Endothelial cell of hepatic sinusoid (primary cell): ENCODE measurements around the gene CHPF.

ENCODE experiments used
- in situ Hi-C: cut with HindIII; loops from 2 replicates; pipeline ENCODE4 v1.10.0; 2017; ENCODE audit warnings: low sequenced_read_pairs

The CHPF gene

DNA sequence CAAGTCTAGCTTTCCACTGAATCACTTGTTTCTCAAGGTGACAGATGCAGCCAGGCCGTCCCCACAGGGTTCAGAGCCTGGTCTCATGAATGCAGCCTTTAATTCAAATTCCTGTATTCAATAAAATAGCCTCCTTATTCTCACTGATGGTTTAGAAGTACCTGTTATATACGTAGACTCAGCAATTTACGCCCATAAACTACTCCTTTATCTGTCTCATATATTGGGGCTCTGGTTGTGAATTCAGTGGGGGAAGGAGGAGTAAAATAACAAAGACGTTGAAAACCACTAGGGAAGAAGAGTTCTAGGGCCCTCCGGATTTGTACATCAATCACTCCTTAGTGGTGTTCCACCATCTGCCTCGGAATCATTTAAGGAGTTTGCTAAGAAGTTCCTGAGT is 26.0 kb upstream of the CHPF start:
- in situ Hi-C loops, result no loop called here

DNA sequence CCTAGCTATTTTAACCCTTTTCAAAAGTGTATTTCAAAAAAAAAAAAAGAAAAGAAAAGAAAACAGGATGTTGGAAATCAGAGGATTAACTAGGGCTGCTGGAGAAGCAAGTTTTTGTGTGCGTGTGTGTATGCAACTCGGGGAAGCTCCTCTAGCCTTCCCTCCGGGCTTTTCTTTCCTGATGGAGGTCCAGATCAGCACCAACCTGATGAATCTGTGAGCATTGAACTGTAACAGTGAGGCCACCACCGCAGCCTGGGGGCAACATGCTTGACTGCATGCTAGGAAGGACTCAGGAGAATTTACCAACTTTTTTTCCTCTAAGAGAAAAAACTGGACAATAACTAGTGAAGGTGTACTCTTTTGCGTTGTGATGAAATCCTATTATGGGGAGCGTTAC is 25.4 kb upstream of the CHPF start:
- in situ Hi-C loops, result no loop called here

DNA sequence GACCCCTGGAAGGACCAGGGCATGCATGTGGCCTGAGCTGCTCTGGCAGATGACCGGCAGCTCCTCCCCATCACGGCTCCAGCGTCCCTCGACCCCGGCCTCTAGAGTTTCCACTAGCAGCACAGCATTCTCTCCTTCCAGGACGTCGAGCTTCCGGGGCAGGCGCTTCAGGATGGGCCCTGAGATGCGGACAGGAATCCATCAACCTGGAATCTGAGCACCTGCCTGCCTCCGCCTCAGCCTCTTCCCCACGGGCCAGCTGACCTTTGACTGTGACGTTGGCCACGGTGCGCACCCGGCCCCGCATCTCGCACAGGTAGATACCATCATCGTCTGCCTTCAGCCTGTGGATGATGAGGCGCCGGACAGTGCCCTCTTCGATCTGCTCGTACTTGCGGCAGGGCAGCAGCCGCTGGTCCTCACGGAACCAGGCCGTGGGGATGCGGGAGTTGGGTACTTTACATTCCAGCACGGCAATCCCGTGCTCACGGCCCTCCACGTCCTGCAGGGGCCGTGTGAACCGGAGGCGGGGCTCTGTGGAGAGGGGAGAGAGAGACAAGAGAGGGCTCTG is 24.3 kb upstream of the CHPF start:
- in situ Hi-C loops, result no loop called here

DNA sequence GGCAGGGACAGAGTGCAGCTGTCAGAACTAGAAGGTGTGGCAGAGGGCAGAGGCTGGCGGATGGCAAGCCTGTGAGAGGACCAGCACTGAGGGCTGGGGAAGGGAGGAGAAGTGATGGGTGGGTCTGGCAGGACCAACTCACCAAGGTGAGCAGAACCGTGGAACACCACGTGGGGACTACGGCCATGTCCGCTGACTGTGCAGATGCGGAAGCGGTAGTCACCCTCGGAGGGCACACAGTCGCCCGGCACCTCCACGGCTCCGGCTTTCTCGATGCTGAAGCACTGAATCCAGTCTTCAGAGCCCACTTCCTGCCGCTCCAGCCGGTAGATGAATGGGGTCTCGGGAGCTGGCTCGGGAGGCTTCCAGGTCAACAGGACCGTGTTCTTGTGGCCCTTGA is 23.5 kb upstream of the CHPF start:
- in situ Hi-C loops, result no loop called here

DNA sequence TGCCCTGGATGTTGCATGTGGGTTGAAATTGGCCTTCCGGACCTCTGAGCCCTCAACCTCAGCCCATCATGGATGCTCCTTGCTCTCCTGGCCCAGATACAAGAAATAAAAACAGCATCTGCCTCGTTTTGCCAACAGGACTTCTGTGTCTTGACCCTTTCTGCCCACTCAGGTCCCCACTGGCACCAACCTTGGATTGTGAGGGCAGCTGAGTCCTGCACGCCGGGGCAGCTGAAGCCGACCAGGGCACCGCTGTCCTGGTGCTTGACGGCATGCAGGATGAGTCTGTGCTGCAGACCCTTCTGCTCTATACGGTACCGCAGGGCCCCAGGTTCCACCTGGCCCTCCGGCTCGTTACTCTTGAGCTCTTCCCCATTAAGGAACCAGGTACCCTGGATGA is 23.0 kb upstream of the CHPF start:
- in situ Hi-C loops, result no loop called here

DNA sequence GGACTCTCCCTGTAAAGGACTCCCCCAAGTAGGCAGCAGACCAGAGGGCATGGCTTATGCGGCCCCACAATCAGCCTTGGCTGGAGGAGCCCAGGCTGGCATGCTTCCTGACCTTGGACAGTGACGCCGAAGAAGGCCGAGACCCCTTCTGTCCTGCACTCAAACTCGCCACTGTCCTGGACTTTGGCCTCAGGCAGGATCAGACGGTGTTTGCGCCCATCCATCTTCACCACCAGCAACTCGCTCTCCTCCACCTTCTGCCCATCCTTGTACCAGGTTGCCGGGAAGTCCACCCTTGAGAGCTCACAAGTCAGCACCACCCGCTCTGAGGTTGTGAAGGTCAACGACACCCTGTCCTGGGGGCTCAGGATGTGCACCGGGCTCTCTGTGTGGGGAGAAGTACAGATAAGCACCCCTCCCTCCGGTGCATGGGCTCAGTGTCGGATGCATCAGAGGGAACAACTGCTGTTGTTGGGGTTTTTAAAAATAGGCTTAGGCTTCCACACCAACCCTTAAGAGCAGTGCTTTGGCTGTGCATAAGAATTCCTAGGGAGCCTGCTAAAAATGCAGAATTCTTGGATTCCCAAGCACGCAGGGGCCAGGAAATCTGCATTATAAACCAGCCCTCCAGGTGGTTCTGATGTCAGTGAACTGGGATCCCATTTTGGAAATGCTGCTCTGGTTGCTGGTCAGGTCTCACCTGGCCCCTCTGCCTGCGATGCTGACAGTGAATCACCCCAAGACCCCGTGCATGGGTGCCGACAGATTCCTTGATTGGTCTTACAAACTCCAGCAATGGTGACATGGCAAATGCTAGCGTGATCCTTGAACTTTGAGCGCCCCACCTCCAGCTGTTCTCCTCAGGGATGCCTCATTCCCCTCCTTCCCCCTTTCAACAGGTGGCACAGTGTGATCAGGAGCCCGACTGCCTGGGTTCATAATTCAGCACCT is 21.8 kb upstream of the CHPF start:
- in situ Hi-C loops, result no loop called here

DNA sequence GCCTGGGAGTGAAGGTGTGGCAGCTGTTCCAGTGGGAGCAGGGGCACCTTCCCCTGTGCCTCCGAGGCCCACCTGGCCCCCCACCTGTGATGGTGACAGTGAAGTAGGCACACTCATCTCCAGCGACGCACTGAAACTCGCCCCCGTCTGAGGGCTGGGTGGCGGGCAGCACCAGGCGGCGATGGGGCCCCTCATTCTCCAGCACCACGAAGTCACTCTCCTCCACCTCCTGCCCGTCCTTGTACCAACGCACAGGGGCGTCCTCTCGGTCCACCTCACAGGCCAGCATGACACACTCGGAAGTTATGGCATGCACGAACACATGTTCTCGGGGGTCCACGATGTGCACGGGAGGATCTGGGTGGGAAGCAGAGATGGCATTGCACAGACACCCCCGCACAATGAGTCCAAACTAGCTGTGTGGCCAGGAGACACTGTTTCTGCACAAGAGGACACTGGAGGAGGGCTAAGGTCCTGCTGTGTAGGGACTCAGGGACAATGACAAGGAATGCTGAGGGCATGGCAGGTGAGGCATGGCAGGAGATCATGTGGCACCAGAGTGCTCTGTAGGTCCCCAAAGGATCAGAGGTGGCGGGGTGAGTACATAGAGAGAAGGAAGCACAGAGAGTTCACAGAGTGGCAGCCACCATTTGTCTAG is 19.8 kb upstream of the CHPF start:
- in situ Hi-C loops, result no loop called here

DNA sequence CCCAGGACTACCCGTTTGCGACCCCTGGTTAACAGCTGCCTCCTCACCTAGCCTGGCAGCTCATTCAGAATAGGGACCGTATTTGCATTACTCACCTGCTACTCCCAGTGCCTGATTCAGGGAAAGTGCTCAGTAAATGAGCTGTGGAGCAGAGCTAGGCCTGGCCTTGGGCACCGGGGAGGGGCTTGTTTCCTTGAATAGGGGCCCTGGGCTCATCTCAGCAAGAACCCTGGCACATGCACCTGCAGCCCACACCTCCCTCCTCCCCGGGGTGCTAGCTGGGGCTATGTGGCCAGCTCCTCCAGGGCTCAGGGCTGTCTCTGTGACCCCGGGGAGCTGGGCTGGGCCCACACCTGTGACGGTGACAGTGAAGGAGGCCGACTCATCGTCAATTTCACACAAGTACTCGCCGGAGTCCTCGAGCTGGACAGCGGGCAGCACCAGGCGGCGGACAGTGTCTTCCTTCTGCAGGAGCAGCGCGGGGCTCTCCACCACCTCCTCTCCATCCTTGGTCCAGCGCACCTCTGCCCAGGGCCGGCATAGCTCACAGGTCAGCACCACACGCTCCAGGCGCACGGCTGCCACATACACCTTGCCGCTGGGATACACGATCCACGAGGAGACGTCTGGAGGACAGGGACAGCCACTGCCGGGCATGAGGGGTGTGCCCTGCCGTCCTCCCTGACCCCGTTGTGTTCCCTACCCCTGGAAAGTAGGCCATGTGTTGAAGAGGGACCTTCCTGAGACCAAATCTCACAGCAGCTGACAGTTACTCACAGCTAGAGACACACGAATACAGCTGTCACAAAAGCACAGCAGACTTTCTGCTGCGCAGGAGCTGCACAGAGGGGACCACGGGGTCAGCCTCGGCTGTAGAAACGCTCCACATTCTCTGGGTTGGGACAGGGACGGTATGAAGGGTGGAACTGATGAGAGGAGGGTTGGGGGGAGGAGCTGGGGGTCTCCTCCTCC is 18.7 kb upstream of the CHPF start:
- in situ Hi-C loops, result no loop called here

DNA sequence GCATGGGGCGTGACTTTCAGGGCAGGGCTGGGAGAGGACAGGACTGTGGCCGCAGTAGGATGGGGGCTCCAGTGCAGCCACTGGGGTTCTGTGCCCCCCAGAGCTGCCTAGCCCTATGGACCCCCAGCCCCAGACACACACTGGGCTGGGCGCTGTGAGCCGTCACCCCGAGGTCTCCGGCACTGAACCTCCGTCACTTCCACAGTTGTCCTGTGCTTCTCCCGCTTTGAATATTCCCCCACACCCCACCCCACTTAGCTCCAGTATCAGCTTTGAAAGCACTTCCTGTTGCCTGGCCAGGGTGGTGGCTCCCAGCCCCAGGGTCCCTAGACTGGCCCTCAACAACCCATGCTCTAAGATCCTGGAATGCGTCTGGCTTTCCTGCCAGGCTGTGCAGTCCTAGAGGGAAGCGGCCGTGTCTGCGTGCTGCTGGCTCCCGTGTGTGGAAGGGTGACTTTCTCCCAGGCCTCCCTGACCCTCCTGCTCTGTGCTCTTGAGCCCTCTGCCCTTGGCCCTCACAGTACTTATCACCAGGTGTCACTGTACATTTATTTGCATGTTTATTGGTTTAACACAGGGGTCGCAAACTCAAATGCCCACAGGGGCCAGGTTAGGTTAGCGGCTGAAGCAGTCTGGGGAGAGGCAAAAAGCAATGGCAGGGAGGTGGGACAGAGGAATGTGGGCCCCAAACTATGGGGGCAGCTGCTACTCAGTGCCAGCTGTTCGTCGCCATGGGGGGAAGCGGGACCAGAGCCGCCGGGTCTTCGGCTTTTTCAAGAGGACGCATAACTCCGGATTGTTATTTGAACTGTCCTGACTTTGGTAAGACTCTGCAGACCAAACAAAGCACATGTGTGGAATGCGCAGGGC is 17.8 kb upstream of the CHPF start:
- in situ Hi-C loops, result no loop called here

DNA sequence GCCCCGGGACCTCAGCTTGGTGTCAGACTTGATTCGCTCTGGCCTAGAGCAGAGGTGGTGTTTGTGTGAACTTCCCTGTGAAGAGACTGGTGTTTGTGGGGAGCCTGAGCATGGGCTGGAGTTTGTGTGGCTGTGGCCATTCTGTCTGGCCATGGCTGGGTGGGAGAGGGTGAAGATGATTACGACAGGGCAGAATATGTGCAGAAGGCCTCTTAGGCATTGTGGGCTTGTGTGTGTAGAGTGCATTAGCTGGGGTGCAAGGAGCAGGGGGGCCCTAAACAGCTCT is 17.2 kb upstream of the CHPF start:
- in situ Hi-C loops, result no loop called here

DNA sequence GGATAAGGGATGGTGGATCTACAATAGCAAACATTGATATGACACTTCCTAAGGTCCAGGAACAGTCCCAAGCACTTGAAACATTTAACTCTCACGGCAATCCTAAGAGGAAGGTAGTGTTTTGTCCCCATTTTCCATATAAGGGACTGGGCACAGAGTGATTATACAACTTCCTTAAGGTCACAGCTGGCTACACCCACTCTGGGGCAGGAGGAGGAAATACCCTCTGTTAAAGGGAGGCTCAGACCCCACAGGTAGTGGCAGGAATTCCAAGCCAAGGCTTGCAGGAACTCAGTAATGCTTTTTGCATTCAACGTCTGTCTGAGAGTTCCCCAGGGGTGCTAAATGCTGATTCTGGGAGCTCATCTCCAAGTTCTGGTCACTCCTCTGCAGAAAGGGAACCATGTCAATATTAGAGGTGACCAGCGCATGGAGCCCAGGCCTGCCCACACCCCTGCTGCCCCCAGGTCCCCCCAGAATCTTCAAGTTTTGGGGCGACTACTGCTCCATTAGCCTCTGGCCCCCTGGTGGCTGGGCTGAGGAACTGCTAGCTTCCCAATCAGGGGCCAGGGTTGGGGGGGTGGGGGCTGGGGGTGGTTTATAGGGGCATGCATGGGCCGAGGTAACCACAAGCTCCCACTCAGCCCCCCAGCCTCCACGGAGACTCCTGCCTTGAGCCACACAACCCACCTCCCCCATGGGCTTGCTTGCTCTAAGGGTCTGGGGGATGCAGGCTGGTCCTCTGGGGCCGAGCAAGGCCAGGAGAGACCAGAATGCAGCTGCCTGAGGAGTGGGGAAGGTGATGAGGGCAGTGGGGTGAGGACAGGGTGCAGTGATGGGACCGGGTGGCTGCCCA is 16.7 kb upstream of the CHPF start:
- in situ Hi-C loops, result no loop called here

DNA sequence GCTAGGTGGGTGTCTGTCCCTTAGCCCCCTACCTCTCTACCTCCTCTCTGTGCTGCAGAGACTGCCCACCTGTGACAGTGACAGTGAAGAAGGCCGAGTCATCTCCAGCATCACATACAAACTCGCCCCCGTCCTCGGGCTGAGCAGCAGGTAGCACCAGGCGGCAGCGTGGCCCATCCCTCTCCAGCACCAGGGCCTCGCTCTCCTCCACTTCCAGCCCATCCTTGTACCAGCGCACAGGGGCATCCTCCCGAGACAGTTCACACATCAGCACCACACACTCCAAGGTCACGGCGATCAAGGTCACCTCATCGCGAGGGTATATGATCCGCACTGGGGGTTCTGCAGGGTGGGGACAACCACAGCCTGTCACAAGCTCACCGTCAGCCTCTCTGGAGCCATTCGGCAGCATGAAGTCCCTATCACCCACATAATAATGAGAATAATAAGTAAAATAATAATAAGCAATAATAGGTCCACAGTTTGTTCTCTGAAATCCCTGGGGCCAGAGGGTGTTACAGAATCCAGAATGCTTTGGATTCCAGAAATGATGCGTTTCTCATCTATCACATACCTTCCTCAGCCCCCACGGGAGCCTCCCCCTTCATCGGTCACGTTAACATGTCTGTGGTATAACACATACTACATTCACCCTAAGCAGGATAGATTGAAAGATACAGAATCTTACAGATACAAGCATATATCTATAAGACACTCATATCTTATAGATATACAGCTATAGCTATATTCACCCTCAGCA is 15.7 kb upstream of the CHPF start:
- in situ Hi-C loops, result no loop called here

DNA sequence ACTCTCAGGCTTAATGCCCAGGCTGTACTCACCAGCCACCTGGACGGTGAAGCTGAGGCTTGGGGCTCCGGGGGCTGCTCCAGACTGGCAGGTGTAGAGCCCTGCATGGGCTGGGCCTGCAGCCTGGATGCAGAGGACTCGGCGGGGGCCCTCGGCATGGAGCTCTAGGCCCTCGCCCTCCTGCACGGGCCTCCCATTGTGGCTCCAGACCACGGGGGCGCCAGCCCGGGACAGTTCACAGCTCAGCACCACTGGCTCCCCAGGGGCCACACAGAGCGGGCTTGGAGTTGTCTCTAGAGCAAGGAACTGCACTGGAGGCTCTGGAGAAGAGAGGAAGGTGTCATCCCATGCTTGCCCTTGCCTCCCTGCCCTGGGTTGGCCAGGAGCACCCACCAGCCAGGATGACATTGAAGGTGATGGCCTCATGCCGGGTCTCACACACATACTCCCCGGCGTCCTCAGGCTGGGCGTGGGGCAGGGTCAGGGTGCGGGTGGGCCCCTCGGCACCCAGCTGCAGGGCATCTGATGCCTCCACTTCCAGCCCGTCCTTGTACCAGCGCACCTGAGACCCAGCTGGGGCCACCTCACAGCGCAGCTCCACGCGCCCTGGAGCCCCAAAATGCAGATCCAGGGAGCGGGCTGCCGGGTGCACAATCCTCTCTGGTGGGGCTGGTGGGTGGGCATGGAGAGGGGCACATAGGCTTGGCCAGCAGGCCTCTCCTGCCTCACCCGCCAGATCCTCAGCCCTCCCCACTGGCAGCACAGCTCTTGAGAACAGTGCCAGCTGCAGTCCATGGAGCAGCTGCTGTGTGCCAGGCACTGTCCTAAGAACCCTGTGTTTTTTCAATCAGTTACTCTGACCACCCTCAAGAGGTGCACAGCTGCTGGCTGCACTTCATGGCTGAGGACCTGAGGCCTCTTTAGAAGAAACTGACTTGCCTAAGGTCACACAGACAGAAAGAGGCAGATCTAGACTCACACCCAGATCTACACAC is 14.5 kb upstream of the CHPF start:
- in situ Hi-C loops, result no loop called here

DNA sequence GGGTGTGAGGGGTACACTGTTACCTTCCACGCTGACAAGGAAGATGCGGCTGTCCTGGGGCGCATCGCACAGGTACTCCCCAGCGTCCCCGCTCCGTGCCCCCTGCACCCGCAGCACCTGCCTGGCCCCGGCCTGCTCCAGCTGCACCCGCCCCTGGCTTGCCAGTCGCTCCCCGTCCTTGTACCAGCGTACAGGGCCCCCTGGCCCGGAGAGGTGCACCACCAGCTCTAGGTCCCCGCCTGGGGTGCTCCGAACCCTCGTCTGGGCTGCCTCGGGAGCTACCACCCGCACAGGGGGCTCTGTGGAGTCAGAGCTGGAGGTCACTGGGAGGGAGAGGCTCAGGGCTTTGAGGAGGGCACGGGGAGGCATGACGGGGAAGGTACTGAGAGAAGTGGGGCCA is 13.7 kb upstream of the CHPF start:
- in situ Hi-C loops, result no loop called here

DNA sequence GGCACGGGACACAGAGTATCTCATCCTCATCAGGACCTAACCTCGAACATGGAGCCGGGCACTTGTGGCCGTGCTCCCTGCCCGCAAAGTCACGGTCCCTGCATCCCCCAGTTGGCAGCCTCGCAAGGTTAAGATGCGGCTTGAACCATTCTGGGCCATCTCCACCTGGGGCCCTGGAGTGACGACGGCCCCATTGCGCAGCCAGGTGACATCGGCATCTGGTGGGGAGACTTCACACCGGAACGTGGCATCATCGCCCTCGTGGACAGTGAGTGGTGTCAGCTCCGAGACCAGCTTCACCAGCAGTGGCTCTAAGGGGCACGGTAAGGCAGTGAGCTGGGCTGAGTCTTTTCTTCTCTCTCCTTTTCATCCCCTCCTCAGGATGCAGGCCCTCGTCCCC is 12.8 kb upstream of the CHPF start:
- in situ Hi-C loops, result no loop called here

DNA sequence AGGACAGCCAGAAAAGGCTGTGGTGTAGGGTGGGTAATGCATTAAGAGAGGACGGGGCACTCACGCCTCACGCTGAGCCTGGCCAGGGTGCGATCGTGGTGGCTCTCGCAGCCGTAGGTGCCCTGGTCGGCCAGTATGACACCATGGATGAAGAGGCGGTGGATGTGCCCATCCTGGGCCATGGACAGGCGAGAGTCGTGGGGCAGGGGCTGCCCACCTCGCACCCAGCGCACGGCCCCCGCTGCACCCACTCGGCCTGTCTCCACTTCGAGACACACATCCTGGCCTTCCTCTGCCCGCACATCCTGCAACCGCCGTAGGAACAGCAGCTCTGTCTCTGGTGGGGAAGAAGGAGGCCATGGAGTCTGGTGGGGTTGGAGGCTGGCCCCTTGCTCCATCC is 12.3 kb upstream of the CHPF start:
- in situ Hi-C loops, result no loop called here

DNA sequence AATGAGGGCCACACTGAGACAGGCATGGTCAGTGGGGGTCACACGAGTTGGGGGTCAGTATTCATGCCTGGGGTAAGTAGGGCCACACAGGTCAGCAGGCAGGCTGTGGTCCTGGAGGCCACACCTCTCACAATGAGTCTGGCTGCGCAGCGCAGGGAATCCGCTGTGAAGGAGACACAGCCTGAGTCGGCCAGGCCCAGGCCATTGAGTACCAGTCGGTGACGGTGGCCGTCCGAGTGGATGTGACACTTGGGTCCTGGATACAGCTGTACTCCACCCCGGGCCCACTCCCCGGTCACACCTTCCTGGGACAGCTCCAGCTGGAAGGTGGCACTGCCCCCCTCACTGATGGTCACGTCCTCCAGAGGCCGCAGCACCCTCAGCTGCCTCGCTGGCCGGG is 10.7 kb upstream of the CHPF start:
- in situ Hi-C loops, result no loop called here
